Left forelimb (tissue), 1 donor: ENCODE data around the gene PIP4K2C.
"Not testable (repeated sequence)": the region's sequence is repeated elsewhere in the genome, so short reads cannot be mapped to it uniquely, and the experiment has no call there.

Source experiments
- DNase-seq: peaks from one replicate; pipeline ENCODE4 v3.0.0-alpha.2; 2018; ENCODE audit warnings: low spot score

Gene PIP4K2C

GRCh38 chr12:57560516-57560915 is 30.5 kb upstream of the PIP4K2C start:
- no peak for DNase-seq

GRCh38 chr12:57561117-57561516 is 29.9 kb upstream of the PIP4K2C start:
- not testable (repeated sequence) for DNase-seq

GRCh38 chr12:57563358-57563757 is 27.6 kb upstream of the PIP4K2C start:
- DNase-seq: no peak

GRCh38 chr12:57564178-57564740 is 26.7 kb upstream of the PIP4K2C start:
- DNase-seq: no peak

- DNase-seq: no peak
These were observed 22.2 kb upstream of the PIP4K2C start for GRCh38 chr12:57568838-57569237.

- DNase-seq: no peak
These were observed 21.1 kb upstream of the PIP4K2C start for GRCh38 chr12:57569858-57570257.

GRCh38 chr12:57570438-57570837 is 20.6 kb upstream of the PIP4K2C start:
- DNase-seq: not testable (repeated sequence)

- no peak for DNase-seq
These were observed 18.8 kb upstream of the PIP4K2C start for GRCh38 chr12:57571926-57572762.

GRCh38 chr12:57574795-57575194 is 16.2 kb upstream of the PIP4K2C start:
- DNase-seq: no peak

- DNase-seq: no peak
These were observed 15.0 kb upstream of the PIP4K2C start for GRCh38 chr12:57575771-57576612.

- no peak for DNase-seq
These were observed 14.3 kb upstream of the PIP4K2C start for GRCh38 chr12:57576613-57577160.

- no peak for DNase-seq
These were observed 12.8 kb upstream of the PIP4K2C start for GRCh38 chr12:57577981-57578758.

- DNase-seq: no peak
These were observed 12.0 kb upstream of the PIP4K2C start for GRCh38 chr12:57579011-57579410.

GRCh38 chr12:57579677-57580465 is 11.1 kb upstream of the PIP4K2C start:
- DNase-seq: no peak

- no peak for DNase-seq
These were observed 10.6 kb upstream of the PIP4K2C start for GRCh38 chr12:57580466-57580795.

GRCh38 chr12:57581802-57582201 is 9.2 kb upstream of the PIP4K2C start:
- no peak for DNase-seq

- no peak for DNase-seq
These were observed 8.6 kb upstream of the PIP4K2C start for GRCh38 chr12:57582440-57582839.

GRCh38 chr12:57583008-57583831 is 7.8 kb upstream of the PIP4K2C start:
- no peak for DNase-seq

- no peak for DNase-seq
These were observed 6.9 kb upstream of the PIP4K2C start for GRCh38 chr12:57584050-57584449.

GRCh38 chr12:57584690-57585089 is 6.3 kb upstream of the PIP4K2C start:
- no peak for DNase-seq
